IMR-90 (cell line): ENCODE results near the gene SCGB1A1. TPM values are rescaled to one million over a fixed set of nuclear protein-coding genes. Genes with fewer than 3 reads are reported as not detected.

Experiments used
- ATAC-seq: fragments of 200-7000 bp; cut with Tn5 transposase; 2 replicates; pipeline ENCODE4 v1.9.1; 2020; ENCODE audit warnings: low read depth, mild to moderate bottlenecking, moderate library complexity
- BruUV-seq: library from RNA; stranded (reverse); fragments of 400-500 nt; replicated peaks from 2 replicates; lab custom pipeline; 2021; lab: Mats Ljungman, UMichigan
- CTCF ChIA-PET: fragments of 300-600 bp; formaldehyde crosslinking; extraction: SDS; loops from one replicate; lab custom pipeline; 2021; ENCODE audit warnings: antibody characterized with exemption; lab: Yijun Ruan, JAX
- POLR2A ChIA-PET: fragments of 300-600 bp; sonication (Branson Sonifier 250); formaldehyde crosslinking; loops from one replicate; lab custom pipeline; 2022; ENCODE audit warnings: antibody characterized with exemption; ENCODE audit not compliant: unreplicated experiment; lab: Charles Lee
- DNase-seq: peaks from one replicate; pipeline ENCODE4 v3.0.0; 2013
- H2AFZ ChIP-seq: replicated peaks from 2 replicates; pipeline ENCODE3; 2013; ENCODE audit warnings: low read length, mild to moderate bottlenecking; ENCODE audit not compliant: poor library complexity
- H2AK5ac ChIP-seq: 2 replicates; pipeline ENCODE4 v1.6.1; 2013; ENCODE audit warnings: low read depth, low read length, inconsistent platforms
- H2AK9ac ChIP-seq: replicated peaks from 2 replicates; pipeline ENCODE3; 2013; ENCODE audit warnings: mild to moderate bottlenecking, low read depth, low read length, moderate library complexity; ENCODE audit not compliant: poor library complexity
- H2BK120ac ChIP-seq: 2 replicates; pipeline ENCODE4 v1.6.1; 2013; ENCODE audit warnings: low read depth, low read length, inconsistent platforms
- H2BK15ac ChIP-seq: 3 replicates; pipeline ENCODE4 v1.6.1; 2013; ENCODE audit warnings: low read depth, low read length, inconsistent platforms
- H2BK20ac ChIP-seq: 2 replicates; pipeline ENCODE4 v1.6.1; 2013; ENCODE audit warnings: low read depth, mild to moderate bottlenecking, inconsistent platforms, low read length, moderate library complexity
- H2BK5ac ChIP-seq: 2 replicates; pipeline ENCODE4 v1.6.1; 2013; ENCODE audit warnings: mild to moderate bottlenecking, low read depth, low read length, inconsistent platforms; ENCODE audit not compliant: poor library complexity, severe bottlenecking
- H3K14ac ChIP-seq: replicated peaks from 2 replicates; pipeline ENCODE4 v1.6.1; 2013; ENCODE audit warnings: low read depth, low read length, inconsistent platforms
- H3K18ac ChIP-seq: 2 replicates; pipeline ENCODE4 v1.6.1; 2013; ENCODE audit warnings: low read depth, low read length, control low read depth
- H3K23ac ChIP-seq: 2 replicates; pipeline ENCODE4 v1.6.1; 2013; ENCODE audit warnings: low read depth, low read length, inconsistent platforms
- H3K27ac ChIP-seq: 2 replicates; pipeline ENCODE4 v1.5.1; 2013; ENCODE audit warnings: mild to moderate bottlenecking, control low read depth, low read length; ENCODE audit not compliant: insufficient read depth
- H3K27me3 ChIP-seq: 2 replicates; pipeline ENCODE4 v1.6.1; 2013; ENCODE audit warnings: low read length; ENCODE audit not compliant: control insufficient read depth, insufficient read depth
- H3K36me3 ChIP-seq: 2 replicates; pipeline ENCODE4 v1.6.1; 2013; ENCODE audit warnings: low read length, mixed read lengths; ENCODE audit not compliant: control insufficient read depth, insufficient read depth
- H3K4ac ChIP-seq: 2 replicates; pipeline ENCODE4 v1.6.1; 2013; ENCODE audit warnings: low read depth, low read length, inconsistent platforms
- H3K4me1 ChIP-seq: 2 replicates; pipeline ENCODE4 v1.6.1; 2013; ENCODE audit warnings: low read length, mixed read lengths; ENCODE audit not compliant: control insufficient read depth, insufficient read depth
- H3K4me2 ChIP-seq: 2 replicates; pipeline ENCODE4 v1.6.1; 2013; ENCODE audit warnings: low read depth, mild to moderate bottlenecking, control low read depth, low read length, moderate library complexity
- H3K4me3 ChIP-seq: 2 replicates; pipeline ENCODE4 v1.5.1; 2013; ENCODE audit warnings: low read depth, mild to moderate bottlenecking, control low read depth, low read length, moderate library complexity; ENCODE audit not compliant: insufficient read depth
- H3K56ac ChIP-seq: 2 replicates; pipeline ENCODE4 v1.6.1; 2013; ENCODE audit warnings: low read length, inconsistent platforms; ENCODE audit not compliant: insufficient read depth; ENCODE audit errors: extremely low read depth
- H3K79me1 ChIP-seq, 2 experiments: 2 replicates each; pipeline ENCODE4 v1.6.1; 2013; ENCODE audit warnings: low read length in 2 of 2, inconsistent platforms in 1 of 2, low read depth in 1 of 2
- H3K9ac ChIP-seq: 2 replicates; pipeline ENCODE4 v1.6.1; 2013; ENCODE audit warnings: low read depth, low read length, control low read depth
- H3K9me1 ChIP-seq: 2 replicates; pipeline ENCODE4 v1.6.1; 2013; ENCODE audit warnings: low read length, inconsistent platforms; ENCODE audit not compliant: insufficient read depth
- H3K9me3 ChIP-seq: 2 replicates; pipeline ENCODE4 v1.6.1; 2013; ENCODE audit warnings: low read length; ENCODE audit not compliant: control insufficient read depth, insufficient read depth
- H4K20me1 ChIP-seq: 2 replicates; pipeline ENCODE4 v1.6.1; 2013; ENCODE audit warnings: low read length, inconsistent platforms; ENCODE audit not compliant: insufficient read depth
- H4K5ac ChIP-seq: 2 replicates; pipeline ENCODE4 v1.6.1; 2013; ENCODE audit warnings: mild to moderate bottlenecking, low read depth, low read length, control low read depth
- H4K8ac ChIP-seq, 2 experiments: 2 replicates each; pipeline ENCODE4 v1.6.1; 2013; ENCODE audit warnings: low read depth in 2 of 2, low read length in 2 of 2, control low read depth in 1 of 2, inconsistent platforms in 1 of 2
- H4K91ac ChIP-seq: 2 replicates; pipeline ENCODE4 v1.6.1; 2013; ENCODE audit warnings: low read depth, low read length, inconsistent platforms; ENCODE audit not compliant: insufficient read depth
- CEBPB ChIP-seq: IDR thresholded peaks from 2 replicates; pipeline ENCODE4 v1.6.1; 2012; ENCODE audit warnings: low read depth, low read length, improper control_type of control experiment
- CHD1 ChIP-seq: IDR thresholded peaks from 2 replicates; pipeline ENCODE4 v1.6.1; 2012; ENCODE audit warnings: low read depth, low read length, improper control_type of control experiment
- ELK1 ChIP-seq: fragments of 150-350 bp; IDR thresholded peaks from 2 replicates; pipeline ENCODE4 v1.6.1; 2016; ENCODE audit warnings: low read depth, mild to moderate bottlenecking, low read length, moderate library complexity, borderline replicate concordance
- RCOR1 ChIP-seq: IDR thresholded peaks from 2 replicates; pipeline ENCODE4 v1.6.1; 2012; ENCODE audit warnings: mild to moderate bottlenecking, low read length, improper control_type of control experiment; ENCODE audit not compliant: insufficient replicate concordance
- WGBS, 2 experiments: methylation state at CpG; one replicate each; pipeline versions ENCODE4 v1.1.5 to v1.1.7; 2013; ENCODE audit warnings: missing lambda C conversion rate in 2 of 2; ENCODE audit not compliant: insufficient read length in 1 of 2; ENCODE audit errors: extremely low coverage in 2 of 2; 5-methylcytosine and 5-hydroxymethylcytosine counted together
- dilution Hi-C: fragments of 300-500 bp; cut with HindIII; formaldehyde crosslinking; loops from one replicate; pipeline ENCODE4 v1.14.3; 2018; ENCODE audit warnings: low sequenced_read_pairs; ENCODE audit not compliant: unreplicated experiment
- in situ Hi-C: fragments of 300-500 bp; cut with MboI; formaldehyde crosslinking; loops from 3 replicates; pipeline ENCODE4 v1.14.3; 2019; ENCODE audit warnings: low sequenced_read_pairs, inconsistent platforms, mixed read lengths
- intact Hi-C: fragments of 100-400 bp; cut with micrococcal nuclease; formaldehyde crosslinking; loops from 2 replicates; pipeline ENCODE4 v1.10.0; 2022
- polyA plus RNA-seq, 3 experiments: library from polyadenylated mRNA; depleted of rRNA; stranded (reverse); fragments of >200 nt; gene quantifications; 2 replicates each; pipeline ENCODE4 v1.2.3, GENCODE V29; 2012; ENCODE audit warnings: low replicate concordance in 1 of 3
- total RNA-seq: library from RNA; depleted of rRNA; stranded (reverse); fragments of >200 nt; gene quantifications from 2 replicates; pipeline ENCODE4 v1.2.3, GENCODE V29; 2012
- TF ChIP-seq, protein P1 (sequence below): fragments of 150-350 bp; IDR thresholded peaks from 2 replicates; pipeline ENCODE4 v1.6.1; 2017; ENCODE audit warnings: mild to moderate bottlenecking, antibody characterized with exemption, low read length, low read depth
- TF ChIP-seq, protein P2 (sequence below): conservative IDR thresholded peaks from 2 replicates; pipeline ENCODE4 v1.5.1; 2012; ENCODE audit warnings: mild to moderate bottlenecking, low read depth, low read length, improper control_type of control experiment

Gene SCGB1A1
- total and polyA plus RNA-seq, 2 of the 4 experiments (the other 2 are of a cell fraction): not detected

- Histone ChIP-seq H4K8ac (peak overlapping the region in 1 of 2 experiments; percentile 78; a peak in 1 of 4 replicates), H4K91ac (no peak overlapping the region), H3K18ac (no peak overlapping the region; the same call in 1 of the 2 replicates), H2BK15ac (peak overlapping the region; percentile 65; the same call in 1 of the 3 replicates), H4K20me1 (no peaks in the 10 kb centered on the region), H2BK5ac (no peak overlapping the region), H3K14ac (no peak overlapping the region), H2BK20ac (no peak overlapping the region), H2AFZ (peak overlapping the region; percentile 86), H3K27ac (no peak overlapping the region), H3K4me1 (peaks cover 17% of the 10 kb centered on the region), H2BK120ac (peak overlapping the region; percentile 83; the same call in 1 of the 2 replicates), H4K5ac (no peak overlapping the region), H3K4me3 (no peak overlapping the region), H3K36me3 (no peaks in the 10 kb centered on the region), H2AK5ac (peak overlapping the region; percentile 49; the same call in 1 of the 2 replicates), H3K56ac (no peak overlapping the region), H2AK9ac (no peak overlapping the region), H3K23ac (no peak overlapping the region), H3K79me1 (no peaks in the 10 kb centered on the region), H3K27me3 (no peaks in the 10 kb centered on the region), H3K9me1 (no peaks in the 10 kb centered on the region), H3K4me2 (no peak overlapping the region), H3K4ac (peak overlapping the region; percentile 69; the same call in 1 of the 2 replicates), H3K9ac (no peak overlapping the region), H3K9me3 (no peaks in the 10 kb centered on the region)
- dilution Hi-C loops: no loop called here
- ATAC-seq (no peak), DNase-seq (no peak)
- intact Hi-C loops: no loop called here
- in situ Hi-C loops: no loop called here
- BruUV-seq: no TSS peak
- WGBS, 2 experiments: 100% methylated on average over 3 of the region's 5 CpGs; no CpG with 5 or more reads in 1 of the 2 experiments
- POLR2A ChIA-PET: no interaction called here
- CTCF ChIA-PET: interaction anchor here (1.4 to 2.2 kb wide), 3 partner anchors 24 to 142 kb away, joined by 3 to 9 read pairs (median 7); no protein-coding TSS in a partner anchor
- TF ChIP-seq CEBPB (no peak), RCOR1 (no peak), ELK1 (no peak), CHD1 (no peak)
- TF ChIP-seq, protein P1, sequence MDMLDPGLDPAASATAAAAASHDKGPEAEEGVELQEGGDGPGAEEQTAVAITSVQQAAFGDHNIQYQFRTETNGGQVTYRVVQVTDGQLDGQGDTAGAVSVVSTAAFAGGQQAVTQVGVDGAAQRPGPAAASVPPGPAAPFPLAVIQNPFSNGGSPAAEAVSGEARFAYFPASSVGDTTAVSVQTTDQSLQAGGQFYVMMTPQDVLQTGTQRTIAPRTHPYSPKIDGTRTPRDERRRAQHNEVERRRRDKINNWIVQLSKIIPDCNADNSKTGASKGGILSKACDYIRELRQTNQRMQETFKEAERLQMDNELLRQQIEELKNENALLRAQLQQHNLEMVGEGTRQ: no peak
- TF ChIP-seq, protein P2, sequence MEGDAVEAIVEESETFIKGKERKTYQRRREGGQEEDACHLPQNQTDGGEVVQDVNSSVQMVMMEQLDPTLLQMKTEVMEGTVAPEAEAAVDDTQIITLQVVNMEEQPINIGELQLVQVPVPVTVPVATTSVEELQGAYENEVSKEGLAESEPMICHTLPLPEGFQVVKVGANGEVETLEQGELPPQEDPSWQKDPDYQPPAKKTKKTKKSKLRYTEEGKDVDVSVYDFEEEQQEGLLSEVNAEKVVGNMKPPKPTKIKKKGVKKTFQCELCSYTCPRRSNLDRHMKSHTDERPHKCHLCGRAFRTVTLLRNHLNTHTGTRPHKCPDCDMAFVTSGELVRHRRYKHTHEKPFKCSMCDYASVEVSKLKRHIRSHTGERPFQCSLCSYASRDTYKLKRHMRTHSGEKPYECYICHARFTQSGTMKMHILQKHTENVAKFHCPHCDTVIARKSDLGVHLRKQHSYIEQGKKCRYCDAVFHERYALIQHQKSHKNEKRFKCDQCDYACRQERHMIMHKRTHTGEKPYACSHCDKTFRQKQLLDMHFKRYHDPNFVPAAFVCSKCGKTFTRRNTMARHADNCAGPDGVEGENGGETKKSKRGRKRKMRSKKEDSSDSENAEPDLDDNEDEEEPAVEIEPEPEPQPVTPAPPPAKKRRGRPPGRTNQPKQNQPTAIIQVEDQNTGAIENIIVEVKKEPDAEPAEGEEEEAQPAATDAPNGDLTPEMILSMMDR: no peak
Measured at GRCh38 chr11:62401356-62401755, 17.5 kb upstream of the SCGB1A1 start.
